Activated T-cell treated with anti-CD3 and anti-CD28 coated beads, Interleukin-2, amount 50 U/mL, for 1 hour (primary cell): Measurements from ENCODE around the gene AXDND1.
"Not testable (repeated sequence)": the region's sequence is repeated elsewhere in the genome, so short reads cannot be mapped to it uniquely, and the experiment has no call there.

Experiments used
- DNase-seq: peaks from one replicate; pipeline ENCODE4 v3.0.0-alpha.2; 2020

Gene AXDND1

DNA sequence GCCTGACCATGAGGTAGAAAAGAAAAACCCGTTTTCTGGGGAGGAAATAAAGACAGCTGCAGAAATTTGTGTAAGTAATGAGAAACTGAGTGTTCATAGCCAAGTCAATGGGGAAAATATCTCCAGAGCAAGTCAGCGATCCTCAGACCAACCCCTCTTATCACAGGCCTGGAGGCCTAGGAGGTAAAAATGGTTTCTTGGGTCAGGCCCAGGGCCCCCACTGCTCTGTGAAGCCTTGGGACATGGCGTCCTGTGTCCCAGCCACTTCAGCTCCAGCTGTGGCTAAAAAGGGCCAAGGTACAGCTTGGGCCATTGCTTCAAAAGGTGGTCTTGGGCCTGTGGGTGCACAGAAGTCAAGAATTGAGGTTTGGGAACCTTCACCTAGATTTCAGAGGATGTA lies 108.9 kb downstream of the AXDND1 start:
- DNase-seq: no peak

DNA sequence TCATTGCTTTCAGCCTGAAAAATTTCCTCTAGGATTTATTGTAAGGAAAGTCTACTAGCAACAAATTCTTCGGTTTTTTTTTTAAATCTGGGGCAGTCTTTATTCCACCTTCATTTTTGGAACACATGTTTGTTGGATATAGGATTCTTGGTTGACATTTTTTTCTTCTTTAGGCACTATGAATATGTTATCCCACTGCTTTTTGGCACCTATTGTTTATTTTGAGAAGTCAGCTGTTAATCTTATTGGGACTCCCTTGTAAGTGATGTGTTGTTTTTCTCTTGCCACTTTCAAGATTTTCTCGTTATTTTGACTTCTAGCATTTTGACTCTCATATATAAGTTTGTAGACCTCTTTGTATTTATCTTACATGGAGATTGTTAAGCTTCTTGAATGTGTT lies 110.7 kb downstream of the AXDND1 start:
- no peak for DNase-seq

DNA sequence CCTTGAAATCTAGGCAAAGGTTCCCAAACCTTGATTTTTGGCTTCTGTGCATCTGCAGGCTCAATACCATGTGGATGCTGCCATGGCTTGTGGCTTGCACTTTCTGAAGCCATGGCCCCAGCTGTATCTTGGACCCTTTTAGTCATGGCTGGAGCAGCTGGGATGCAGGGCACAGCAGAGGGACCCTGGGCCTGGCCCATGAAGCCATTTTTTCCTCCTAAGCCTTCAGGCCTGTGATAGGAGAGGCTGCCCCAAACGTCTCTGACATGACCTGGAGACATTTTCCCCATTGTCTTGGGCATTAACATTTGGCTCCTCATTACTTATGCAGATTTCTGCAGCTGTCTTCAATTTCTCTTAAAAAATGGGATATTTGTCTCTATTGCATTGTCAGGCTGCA lies 112.6 kb downstream of the AXDND1 start:
- DNase-seq: no peak

DNA sequence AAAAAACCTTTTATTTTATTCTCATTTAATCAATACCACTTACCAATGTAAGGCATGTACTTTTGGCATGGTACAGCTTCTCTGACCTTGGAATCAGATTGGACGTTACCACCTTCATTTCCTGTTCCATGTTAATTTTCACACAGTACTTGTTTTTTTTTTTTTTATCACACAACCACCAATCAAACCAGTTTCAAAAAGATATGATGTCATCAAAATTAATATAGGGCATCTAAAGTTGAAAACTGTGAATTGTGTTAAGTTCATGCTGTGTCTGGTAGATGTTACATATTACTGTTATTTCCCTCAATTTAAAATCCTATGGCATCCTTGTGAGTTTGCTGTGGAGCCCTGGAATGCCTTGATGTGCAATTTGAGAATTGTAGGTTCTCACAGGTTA lies 124.8 kb downstream of the AXDND1 start:
- DNase-seq: no peak

DNA sequence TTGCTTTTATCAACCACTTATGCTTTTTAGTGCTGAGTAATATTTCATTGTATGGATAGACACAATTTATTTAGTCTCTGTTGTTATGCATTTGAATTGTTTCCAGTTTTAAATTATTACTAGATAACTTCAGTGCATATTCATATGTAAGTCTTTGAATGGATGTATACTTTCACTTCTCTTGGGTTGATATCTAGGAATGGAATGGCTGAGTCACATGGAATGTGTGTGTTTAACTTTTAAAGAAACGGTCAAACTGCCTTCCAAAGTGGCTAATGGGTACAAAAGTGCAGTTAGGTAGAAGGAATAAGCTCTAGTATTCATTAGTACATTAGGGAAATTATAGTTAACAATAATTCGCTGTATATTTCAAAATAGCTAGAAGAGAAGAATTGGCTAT lies 127.6 kb downstream of the AXDND1 start:
- no peak for DNase-seq

DNA sequence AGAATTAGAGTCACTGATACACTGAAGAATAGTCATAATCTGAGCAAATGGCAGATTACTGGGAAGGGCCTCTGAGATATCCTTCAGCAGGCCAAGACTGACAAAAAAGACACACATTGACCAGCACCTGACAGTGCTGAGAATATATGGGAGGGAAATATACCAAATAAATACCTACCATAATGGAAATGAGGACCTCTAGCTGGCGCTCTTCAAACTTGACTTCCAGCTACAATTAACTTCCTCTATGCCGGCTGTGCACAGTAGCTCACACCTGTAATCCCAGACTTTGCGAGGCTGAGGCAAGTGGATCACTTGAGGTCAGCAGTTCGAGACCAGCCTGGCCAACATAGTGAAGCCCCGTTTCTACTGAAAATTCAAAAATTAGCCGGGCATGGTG lies 140.4 kb downstream of the AXDND1 start:
- no peak for DNase-seq

DNA sequence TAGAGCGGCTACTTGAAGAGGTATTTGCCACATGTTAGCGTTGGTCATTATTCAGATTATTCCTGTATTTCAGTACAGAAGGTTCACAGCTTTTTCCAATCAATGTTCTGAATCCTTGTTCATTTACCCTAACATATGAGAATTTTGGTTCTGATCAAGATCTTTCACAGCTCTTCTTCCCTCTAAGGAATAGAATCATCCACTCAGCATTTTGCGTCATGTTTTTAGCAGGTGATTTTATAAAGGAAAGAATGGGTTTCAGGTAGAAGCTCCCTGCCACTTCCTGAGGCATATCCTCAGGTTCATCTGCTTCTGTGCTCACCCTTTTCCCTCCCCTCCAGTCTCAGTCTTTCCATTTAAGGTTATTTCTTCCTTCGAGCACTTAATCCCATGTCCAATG lies 143.6 kb downstream of the AXDND1 start:
- no peak for DNase-seq

DNA sequence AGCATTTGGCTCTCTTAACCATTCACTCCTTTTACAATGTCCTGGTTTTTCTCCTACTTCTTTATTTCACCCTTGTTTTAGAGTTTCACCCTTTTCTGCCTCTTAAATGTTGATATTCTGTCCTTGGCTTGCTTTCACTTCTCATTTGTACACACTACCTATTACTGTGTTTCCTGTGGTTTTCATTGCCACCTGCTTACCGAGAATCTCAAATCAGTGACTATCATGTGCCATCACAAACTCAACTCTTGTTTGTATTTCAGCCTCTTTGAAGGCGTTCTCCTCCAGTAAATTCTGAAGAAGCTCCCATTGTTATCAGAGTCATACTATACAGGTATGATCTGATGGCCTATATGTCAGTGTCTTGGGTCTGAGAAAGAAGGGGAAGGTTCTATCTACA lies 144.3 kb downstream of the AXDND1 start:
- no peak for DNase-seq

DNA sequence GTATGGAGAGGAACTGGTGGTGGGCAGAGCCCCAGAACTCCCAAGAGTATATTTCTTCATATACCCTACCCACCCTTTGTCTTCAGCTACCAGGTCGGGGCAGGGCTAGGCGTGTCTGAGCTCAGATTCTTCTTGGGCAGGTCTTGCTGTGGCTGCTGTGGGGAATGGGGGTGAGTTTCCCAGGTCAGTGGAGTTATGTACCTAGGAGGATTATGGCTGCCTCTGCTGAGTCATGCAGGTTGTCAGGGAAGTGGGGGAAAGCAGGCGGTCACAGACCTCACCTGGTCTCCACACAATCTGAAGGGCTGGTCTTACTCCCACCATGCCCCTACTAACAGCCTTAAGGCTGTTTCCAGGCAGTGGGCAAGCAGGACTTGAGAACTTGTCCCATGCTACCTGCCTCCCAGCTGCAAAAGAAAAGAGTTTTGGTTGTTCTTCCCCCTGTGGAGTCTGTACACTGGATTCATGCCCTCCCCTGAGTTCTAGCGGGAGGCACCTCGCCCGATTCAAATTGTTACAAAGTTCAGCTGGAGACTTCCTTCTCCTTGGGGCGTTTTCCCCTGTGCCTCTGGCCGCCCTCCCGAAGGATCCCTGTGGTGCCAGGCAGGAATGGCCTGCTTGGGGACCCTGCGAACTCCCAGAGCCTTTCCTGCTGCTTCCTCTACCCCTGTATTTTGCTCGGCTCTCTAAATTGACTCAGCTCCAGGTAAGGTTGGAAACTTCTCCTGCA lies 151.4 kb downstream of the AXDND1 start:
- DNase-seq: no peak

DNA sequence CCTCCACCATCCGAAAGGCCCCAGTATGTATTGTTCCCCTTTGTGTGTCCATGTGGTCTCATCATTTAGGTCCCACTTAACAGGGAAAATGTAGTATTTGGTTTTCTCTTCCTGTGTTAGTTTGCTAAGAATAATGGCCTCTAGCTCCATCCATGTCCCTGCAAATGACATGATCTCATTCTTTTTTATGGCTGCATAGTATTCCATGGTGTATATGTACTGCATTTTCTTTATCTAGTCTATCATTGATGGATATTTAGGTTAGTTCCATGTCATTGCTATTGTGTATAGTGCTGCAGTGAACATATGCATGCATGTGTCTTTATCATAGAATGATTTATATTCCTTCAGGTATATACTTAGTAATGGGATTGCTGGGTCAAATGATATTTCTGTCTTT lies 152.8 kb downstream of the AXDND1 start:
- not testable (repeated sequence) for DNase-seq

DNA sequence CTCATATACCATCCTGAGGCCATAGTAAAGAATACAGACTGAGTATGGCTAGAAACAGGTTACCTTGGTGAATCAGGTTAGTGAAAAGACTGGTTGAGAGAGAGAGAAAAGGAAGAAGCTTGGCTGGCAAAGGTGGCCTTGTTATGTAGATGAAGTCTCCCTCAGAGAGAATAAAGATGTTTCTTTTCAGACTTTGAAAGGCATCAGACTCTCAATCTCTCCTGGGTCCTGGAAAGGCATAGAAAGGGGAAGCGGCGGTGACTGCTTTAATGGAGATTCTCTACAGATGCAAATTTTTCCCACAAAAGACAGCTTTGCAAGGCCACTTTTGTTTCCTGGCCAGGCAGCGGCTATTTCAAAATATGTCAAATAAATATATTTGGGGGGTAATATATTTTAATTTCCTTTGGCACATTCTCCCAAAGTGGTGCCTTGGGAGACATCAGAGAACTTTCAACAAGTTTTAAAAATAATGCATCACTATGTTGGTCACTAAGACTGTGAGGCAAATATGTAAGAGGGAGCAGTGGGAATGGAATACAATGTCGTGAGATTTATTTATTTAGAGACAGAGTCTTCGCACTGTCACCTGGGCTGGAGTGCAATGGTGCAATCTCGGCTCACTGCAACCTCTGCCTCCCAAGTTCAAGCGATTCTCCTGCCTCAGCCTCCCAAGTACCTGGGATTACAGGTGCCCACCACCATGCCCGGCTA lies 163.9 kb downstream of the AXDND1 start:
- no peak for DNase-seq

DNA sequence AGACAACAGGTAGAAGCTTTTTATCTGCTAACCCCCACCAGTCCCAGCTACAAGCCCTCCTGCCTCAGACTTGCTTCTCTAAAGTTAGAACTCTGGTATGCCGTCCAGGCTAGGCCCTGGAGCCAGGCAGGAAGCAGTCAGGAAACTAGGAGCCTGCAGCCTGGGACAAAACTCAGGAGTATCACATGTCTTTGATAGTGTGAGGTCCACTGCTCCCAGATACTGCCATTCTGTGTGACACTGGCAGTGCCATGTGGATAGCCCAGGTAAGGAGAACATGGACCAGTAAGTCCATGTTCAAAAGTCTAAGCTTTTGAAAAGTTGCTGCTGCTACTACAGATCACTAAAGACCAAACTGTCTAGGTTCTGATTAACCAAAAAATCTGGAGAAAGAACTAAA lies 164.6 kb downstream of the AXDND1 start:
- no peak for DNase-seq

DNA sequence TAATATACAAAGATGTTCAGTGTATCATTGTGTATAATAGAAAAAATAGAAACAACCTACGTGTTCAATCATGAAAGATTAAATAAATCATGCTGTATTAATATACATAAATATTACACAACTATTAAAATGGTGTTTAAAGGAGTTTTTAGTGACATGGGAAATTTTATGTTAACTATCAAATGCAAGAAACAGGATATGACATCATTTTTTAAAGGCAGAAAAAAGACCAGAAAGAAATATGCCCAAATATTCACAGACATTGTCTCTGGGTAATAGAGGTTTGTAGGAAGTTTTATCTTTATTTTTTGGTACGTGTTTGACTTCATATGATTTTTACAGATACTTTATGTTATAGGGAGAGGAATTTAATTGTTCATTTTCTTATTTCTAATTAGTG lies 176.0 kb downstream of the AXDND1 start:
- DNase-seq: no peak

DNA sequence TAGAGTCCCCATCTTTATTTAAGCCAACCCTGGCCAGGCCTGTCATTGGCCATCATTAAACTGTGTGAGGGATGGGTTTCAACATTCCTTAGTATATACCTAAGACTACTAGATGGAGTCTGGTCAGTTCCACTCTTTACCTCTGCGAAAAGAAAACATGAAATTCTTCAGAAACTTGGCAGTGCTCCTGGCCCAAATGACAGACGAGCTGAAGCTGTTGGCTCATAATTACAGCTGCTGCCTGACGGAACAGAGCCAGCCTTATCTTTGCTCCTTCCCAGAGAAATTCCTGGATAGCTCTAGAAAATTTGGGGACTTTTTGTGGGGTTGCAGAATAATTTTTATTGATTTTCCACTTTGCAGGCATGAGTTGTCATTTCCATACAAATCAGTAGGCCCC lies 179.6 kb downstream of the AXDND1 start:
- no peak for DNase-seq

DNA sequence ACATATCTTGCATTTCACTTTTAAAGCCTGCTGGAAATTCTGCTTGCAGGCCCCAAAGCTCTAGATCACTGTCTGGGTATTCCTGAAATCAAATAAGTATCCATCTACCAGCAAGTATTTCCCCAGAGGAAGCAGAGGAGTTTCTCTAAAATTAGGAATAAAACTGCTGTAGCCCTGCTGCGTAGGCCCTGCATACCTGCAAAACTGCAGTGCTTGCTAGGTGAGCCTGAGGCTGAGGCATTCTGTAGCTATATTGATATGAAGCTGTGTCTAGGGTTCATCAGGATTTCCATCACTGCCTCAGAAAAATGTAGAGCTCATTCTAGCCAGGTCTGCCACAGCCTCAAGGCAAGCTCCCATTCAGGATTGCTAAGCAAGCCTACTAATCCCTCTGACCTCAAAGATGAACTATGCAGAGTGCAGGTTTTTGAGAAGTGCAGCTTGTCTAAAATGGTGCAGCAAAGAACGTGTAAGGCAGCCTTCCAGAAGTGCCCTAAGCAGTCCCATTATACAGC lies 181.3 kb downstream of the AXDND1 start:
- DNase-seq: no peak

DNA sequence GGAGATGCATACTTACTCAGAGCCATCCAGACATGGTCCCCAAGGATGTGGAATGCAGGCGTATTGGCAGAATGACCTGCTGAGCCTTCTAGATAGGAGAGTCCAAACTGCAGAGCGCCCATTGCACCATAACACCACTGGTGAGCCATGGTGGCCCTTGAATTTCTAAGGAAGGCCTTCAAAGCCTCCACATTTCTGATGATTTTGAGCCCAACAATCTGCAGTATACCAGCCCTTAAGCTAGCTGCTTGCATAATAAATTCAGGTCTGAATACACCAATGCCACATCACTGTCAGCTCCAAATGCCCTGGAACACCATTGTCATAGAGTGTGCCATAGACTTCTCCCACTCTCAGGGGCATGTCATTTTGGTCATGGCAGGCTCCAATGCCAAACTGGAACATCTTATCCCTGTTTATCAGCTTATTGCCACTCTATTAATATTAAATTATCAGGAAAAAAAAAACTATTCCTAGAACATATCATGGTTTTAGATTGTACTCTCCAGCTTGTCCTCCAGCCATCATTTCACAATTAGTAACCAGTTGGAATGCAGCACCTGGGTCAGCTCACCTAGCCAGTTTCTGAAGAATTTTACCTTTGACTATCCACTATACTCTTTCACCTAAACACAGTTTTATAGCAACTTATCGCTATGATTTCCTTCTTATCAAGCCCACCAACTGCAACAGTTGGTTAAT lies 183.0 kb downstream of the AXDND1 start:
- DNase-seq: no peak

DNA sequence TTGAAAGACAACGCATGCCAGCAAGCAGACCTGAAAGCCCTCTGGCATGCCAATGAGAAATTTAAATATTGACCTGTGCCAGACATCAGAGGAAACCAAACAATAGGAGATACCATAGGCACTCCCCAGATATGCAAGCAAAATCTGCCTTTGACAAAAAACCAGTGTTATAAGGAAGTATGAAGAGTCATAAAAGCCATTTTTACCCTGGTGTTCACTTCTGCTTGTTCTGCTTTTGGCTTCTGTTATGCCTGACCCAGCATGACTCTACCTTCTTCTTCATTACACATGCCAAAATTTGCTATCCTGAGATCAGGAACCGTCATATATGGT lies 183.6 kb downstream of the AXDND1 start:
- no peak for DNase-seq

DNA sequence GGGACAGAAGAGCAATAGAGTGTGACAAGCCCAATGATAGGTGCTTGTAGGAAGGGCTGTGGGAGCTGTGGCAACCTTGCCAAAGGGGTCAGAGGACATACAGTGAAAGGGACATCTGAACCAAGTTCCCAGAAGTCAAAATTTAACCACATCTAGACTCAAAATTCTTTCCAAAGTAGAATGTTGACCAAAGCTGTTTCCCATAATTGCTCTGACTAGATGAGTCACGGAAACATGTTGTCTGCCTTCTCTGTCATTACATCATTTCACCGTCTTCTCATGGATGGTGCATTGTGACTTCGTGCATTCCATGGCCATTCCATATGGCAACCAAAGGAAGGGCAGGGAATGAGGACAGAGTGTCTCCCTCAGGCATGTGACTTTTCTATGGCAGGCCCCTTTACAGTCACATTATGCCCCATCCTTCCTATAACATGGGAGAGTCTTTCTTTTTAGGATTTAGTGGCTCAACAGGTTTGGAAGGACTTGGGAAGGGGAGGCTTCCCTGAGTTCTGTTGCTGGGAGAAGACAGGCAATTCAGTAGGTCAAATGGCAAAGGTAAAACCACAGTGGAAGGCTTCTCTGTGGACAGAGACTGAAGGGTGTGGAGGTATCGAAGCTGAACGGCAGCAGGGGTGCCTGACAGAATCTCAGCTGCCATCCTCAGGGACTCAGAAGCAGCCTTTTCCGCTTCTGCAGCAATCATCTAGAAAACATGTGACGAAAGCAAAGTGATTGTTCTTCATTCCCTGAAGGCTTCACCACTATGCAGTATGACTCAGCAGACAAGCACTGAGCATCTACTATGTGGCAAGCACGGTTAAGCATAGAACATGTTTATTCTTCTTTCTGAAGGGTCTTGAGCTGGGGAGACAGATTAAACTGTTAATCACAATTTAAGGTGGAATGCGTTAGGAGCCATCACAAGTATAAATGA lies 185.2 kb downstream of the AXDND1 start:
- DNase-seq: no peak

DNA sequence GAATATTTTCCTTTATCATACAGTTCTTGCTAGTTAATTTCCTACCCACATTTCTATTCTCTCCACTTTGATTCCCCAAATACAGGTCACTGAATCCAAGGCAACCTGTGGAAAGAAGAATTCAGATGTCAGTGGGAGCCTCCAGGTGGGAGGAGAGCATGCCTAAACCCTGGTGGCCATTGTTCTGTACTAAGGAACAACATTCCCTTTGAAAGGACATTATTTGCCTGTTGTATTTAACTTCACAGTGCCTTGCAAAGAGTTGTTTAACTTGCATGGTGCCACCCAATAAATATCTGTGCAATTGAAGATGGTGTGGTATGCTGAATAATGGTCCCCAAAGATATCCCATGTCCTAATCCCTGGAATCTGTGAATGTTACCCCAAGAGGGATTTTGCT lies 188.7 kb downstream of the AXDND1 start:
- DNase-seq: no peak

DNA sequence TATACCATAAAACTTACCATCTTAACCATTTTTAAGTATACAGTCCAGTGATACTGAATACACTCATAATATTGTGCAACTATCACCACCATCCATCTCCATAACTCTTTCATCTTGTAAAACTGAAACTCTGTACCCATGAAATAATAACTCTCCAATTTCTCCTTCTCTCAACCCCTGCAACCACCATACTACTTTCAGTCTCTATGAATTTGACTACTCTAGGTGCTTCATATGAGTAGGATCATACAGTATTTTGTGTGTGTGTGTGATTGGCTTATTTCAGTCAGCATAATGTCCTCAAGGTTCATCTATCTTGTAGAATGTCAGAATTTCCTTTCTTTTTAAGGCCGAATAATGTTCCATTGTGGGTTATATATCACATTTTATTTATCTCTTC lies 192.3 kb downstream of the AXDND1 start:
- DNase-seq: no peak

DNA sequence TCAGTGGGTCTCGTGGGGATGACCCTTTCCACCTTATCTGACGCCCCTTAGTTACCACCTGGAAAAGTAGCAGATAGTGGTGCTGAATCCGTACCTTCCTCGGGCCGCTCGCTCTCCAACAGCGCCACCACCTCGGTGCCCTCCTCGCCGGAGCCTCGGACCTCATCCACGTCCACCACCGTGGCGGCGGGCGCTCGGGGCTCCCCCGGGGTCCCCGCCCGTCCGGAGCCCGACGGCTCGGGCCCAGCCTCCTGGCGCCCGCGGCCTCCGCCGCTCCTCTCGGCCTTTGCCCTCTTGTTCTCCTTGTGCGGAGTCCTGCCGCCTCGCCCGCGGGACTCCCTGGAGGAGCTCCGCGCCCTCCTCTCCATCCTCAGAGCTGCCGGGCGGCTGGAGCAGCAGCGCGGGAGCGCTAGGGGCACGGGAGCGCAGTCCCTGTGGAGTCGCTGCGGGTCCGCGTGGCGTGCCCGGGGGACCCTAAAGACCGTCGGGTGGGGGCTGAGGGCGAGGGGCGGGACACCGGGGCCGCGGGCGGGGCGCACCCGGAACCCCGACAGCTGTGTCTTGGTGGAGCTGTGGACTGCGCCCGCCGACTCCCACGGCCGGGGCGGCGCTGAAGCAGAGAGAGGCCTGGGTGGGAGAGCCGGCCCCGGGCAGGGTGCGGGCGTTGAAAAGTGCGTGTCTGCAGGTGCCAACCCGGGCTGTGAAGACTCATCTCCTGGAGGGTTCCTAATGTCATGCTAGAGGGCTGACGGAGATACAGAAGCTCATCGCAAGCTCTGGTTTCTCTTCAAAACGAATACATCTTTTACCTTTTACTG lies 209.9 kb downstream of the AXDND1 start, which contains the start of gene NPHS2:
TSS of gene NPHS2 (minus strand) at position 452 of the 818 bp plus-strand sequence. CDS start at position 368, 84 bp downstream.
- no peak for DNase-seq

DNA sequence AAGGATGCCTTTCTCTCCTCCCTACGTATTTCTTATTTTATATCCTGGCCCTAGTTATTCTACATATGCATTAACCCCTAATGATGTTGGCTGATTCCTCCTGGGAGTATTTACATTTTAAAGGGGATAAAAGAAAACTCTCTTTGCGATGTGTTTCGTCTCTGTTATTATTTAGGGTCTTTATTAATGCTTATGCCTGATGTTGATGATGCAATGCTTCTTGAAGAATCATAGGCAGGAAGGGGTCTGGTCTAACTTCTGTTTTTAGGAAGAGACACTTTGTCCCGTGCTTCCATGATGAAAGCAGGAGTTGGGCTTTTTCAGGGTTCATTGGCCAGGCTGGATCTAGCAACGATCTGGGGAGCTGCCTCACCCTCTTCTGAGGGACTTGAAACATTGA lies 210.7 kb downstream of the AXDND1 start:
- DNase-seq: no peak
